Measurements from ENCODE around the gene VAC14.
"Not testable (repeated sequence)": the region's sequence is repeated elsewhere in the genome, so short reads cannot be mapped to it uniquely, and the experiment has no call there.

VAC14 gene

DNA sequence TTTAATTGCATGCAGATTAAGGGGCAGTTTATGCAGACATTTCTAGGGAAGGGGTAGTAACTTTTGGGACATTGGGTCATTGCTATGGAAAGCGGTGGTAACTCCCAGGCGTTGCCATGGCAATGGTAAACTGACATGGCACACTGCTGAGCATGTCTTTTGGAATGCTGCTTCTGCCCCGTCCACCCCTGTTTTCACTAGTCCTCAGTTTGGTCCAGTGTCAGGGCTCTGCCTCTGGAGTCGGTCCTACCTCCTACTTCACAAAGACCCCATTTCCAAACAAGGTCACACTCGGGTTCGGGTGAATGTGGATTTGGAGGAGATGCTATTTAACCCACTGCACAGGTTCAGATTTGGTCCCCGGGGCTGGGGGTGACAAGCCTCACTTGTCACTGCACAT, 151.7 kb downstream of the VAC14 start:
- DNase-seq, result no peak

DNA sequence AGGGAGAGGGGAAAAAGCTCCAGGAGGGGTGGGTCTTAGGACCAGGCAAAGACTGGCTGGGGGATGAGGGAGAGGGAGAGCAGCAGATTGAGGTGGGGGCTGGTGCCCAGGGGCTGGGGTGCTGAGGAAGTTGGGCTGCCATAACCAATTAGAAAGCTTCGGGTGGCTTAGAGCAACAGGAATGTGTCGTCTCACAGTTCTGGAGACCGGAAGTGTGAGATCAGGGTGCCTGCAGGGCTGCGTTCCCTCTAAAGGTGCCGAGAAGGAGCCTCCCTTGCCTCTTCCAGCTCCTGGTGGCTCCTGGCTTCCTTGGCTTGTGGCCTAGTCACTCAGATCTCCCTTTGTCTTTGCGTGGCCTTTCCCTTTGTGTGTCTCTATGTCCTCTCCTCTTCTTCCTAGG, 152.4 kb downstream of the VAC14 start:
- no peak for DNase-seq

DNA sequence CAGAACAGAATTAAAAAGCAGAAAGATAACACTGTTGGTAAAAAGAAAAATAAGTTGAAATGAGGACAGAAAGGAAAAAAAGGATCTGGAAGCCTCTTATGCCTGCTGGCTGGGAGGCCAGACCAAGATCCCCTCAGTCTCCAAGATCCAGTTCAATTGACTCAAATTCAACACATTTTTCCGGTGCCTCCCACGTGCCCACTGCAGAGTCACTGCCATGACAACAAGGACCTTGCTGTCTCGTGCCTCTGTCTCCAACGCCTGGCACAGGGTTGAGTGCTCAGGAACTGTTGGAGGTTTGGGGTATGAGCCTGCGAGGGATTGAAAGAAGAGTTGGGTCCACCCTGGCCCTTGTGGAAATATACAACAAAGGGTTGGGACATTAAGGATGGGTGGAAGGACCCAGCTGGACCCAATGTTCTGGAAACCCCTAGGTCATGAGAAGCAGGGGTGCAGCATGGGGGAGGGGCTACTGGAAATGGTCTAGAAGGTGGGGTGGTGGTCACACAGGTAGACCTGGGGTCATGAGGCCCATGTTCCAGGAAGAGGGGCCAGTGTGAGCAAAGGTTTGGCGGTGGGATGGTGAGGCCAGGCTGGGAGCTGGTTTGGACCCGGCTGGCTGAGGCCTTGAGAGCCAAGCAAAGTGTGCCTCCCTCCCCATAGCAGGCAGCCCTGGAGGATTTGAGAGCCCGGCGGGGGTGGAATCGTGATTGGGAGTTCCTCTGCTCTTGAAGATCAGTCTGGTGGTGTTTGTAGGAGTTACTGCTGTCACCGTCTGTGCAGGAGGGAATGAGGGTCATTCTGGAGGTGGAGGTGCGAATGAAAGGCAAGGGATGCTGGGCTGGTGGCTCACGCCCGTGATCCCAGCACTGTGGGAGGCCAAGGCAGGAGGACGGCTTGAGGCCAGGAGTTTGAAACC, 153.3 kb downstream of the VAC14 start:
- DNase-seq, result peak in 15 of 56 donors; percentile 15 to 64 (median 22)

DNA sequence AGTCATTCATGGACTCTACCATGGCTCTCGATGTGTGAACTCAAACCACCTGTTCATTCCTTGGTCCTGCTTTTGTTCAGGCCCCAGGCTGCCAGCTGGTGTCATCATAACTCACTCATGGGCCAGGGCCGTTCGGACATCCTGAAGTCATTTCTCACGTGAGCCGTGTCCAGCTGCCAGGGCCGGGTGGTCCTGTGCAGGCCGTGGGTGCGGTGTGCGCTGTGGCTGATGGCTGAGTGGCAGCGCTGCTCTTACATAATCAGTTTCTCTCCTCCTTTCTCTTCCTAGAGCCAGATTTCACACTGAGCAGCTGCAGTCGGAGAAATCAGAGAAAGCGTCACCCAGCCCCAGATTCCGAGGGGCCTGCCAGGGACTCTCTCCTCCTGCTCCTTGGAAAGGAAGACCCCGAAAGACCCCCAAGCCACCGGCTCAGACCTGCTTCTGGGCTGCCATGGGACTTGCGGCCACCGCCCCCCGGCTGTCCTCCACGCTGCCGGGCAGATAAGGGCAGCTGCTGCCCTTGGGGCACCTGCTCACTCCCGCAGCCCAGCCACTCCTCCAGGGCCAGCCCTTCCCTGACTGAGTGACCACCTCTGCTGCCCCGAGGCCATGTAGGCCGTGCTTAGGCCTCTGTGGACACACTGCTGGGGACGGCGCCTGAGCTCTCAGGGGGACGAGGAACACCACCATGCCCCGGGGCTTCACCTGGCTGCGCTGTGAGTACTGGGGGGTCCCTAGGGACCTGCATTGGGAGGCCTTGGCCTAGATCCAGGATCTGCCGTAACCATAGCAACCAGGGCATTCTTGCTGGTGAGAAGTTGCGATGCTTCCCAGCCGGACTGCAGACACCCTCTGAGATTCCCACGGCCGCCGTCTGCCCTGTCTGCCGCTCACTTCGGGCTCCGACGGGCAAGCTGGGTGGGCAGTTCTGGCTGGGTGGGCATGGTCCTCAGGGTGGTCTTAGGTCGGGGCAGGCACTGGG, 154.4 kb downstream of the VAC14 start, which contains the start of gene IL34:
TSS of gene IL34 (plus strand) at position 300 of the 982 bp plus-strand sequence. CDS start at position 689, 389 bp downstream.
- DNase-seq, result peak in 18 of 56 donors; percentile 14 to 67 (median 34)

DNA sequence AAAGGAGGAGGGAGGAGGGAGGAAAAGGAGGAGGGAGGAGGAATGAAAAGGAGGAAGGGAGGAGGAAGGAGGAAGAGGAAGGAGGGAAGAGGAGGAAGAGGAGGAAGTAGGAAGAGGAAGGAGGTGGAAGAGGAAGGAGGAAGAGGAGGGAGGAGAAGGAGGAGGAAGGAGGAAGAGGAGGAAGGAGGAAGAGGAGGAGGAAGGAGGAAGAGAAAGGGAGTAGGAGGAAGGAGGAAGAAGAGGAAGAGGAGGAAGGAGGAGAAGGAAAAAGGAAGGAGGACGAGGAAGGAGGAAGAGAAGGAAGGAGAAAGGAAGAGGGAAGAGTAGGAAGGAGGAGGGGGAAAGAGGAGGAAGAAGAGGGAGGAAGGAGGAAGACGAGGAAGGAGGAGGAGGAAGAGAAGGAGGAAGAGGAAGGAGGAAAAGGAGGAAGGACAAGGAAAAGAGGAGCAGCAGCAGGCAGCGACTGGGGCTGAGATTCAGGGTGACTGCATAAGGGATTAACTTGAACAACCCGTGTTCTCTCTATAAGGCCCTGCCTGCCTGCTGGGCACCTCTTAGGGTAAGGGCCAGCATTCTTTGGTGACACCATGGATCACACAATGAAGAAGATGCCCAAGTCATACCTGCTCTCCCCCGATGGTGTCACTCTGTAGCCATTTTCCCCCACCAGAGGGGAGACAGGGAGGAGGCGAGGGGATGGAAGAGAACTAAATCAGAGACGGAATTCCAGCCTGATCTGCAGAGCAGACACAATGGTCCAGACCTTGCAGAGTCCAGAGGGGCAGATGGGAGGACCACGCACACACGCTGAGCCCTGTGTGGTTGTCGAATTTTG, 156.0 kb downstream of the VAC14 start:
- no peak for DNase-seq

DNA sequence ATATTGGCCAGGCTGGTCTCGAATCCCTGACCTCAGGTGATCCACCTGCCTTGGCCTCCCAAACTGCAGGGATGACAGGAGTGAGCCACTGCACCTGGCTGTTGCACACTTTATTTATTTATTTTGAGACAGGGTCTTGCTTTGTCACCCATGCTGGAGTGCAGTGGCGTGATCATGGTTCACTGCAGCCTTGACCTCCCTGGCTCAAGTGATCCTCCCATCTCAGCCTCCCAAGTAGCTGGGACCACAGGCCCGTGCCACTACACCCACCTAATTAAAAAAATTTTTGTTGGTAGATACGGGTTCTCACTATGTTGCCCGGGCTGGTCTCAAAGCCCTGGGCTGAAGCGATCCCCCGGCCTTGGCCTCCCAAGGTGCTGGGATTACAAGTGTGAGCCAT, 157.7 kb downstream of the VAC14 start:
- not testable (repeated sequence) for DNase-seq

DNA sequence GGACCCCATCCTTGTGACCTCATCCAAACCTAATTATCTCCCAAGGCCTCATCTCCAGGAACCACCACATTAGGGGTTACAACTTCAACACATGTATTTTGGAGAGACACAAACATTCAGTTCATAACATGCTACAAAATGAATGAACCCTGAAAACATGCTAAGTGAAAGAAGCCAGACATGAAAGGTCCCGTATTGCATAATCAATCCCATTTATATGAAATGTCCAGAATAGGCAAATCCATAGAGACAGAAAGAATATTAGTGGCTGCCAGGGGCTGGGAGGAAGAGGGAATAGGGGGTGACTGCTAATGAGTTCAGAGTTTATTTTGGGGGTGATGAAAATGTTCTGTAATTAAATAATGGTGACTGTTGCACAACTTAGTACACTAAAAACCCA, 158.3 kb downstream of the VAC14 start:
- DNase-seq, result no peak

DNA sequence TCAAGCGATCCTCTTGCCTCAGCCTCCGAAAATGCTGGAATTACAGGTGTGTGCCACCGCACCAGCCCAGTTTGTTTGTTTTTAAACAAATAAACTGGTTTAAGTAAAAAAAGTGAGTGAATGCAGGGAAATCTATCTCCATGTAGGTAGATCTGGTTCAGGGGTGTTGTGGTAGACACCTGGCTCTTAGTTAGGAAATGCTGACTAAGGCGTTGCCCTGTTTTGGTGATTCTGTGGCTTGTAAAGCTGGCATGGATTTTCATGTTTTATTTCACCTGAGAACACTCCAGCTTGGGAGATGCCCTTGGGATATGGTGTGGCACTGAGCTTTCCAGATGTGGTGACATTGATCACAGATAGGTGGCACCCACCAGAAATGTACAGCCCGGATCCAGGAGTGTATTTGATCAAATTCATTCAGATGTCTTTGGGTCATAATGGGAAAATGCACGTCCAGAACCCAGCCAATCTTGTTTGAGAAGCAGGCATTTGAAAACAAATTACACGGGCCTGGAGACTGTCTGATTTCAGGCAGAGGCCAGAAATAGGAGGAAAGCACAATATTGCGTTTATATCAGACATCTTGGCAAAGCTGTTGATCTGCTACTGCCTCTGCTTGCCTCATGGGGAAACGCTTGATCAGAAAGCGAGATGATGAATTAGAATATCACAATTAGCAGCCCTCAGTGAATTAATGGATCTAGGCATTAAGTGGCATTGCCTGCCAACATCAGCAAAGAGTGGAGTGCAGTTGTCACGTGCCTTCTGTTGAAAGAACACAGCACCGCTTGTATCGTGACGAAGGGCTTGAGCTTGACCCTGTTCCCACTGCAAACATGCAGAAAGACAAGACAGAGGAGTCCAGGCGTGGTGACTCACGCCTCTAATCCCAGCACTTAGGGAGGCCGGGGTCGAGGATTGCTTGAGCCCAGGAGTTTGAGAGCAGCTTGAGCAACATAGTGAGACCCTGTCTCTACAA, 161.9 kb downstream of the VAC14 start:
- peak in 3 of 56 donors; percentile 11 to 57 (median 19) for DNase-seq

Data from nucleus accumbens (tissue), 56 donors.